ENCODE measurements around the gene CHD5. TPM values are rescaled to one million over a fixed set of nuclear protein-coding genes. Genes with fewer than 3 reads are reported as not detected.

CHD5 gene
- total and polyA plus RNA-seq, 12 donors, result 0.01 to 0.78 (median 0.17) TPM

DNA sequence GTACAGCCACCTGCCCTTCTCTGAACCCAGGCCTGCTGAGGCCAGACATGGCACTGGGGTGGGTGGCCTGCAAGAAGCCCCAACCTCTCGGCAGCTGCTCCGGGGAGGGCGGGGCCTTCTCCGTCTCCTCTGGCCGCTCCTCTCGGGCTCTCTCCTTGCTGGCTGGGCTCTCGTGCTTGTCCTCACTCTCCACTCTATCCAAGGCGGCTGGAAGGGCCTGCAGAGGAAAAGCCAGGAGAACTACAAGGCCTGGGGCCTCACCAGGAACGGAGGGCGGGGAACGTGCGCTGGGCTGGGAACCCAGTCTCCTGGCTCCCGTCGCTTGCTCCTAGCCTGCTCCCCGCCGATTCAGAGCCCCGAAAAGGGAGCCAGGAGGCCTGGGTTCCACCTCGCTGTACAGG is 59.1 kb downstream of the CHD5 start:
- DNase-seq, result peak in 1 of 2 donors; percentile 5
- H3K27ac ChIP-seq, result no peak overlapping the region
- WGBS, 2 donors, result 81 to 82% methylated on average over 18 of the region's 18 CpGs
- TF ChIP-seq, protein P1, sequence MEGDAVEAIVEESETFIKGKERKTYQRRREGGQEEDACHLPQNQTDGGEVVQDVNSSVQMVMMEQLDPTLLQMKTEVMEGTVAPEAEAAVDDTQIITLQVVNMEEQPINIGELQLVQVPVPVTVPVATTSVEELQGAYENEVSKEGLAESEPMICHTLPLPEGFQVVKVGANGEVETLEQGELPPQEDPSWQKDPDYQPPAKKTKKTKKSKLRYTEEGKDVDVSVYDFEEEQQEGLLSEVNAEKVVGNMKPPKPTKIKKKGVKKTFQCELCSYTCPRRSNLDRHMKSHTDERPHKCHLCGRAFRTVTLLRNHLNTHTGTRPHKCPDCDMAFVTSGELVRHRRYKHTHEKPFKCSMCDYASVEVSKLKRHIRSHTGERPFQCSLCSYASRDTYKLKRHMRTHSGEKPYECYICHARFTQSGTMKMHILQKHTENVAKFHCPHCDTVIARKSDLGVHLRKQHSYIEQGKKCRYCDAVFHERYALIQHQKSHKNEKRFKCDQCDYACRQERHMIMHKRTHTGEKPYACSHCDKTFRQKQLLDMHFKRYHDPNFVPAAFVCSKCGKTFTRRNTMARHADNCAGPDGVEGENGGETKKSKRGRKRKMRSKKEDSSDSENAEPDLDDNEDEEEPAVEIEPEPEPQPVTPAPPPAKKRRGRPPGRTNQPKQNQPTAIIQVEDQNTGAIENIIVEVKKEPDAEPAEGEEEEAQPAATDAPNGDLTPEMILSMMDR (IDR thresholded peaks at IDR 0.05), result no peak
- no peak overlapping the region for H3K4me3 ChIP-seq
- intact Hi-C loops (cut with DNase I), result no loop called here
- no peak for ATAC-seq
- no peaks in the 10 kb centered on the region for H3K36me3 ChIP-seq
- H3K27me3 ChIP-seq, result peaks cover 0 to 18% (median 12%) of the 10 kb centered on the region in 7 donors
- H3K4me1 ChIP-seq, result no peaks in the 10 kb centered on the region
- H3K9me3 ChIP-seq, result peaks cover 0 to 20% (median 12%) of the 10 kb centered on the region in 11 donors

GRCh38 chr1:6118415-6118814 is 61.7 kb downstream of the CHD5 start:
- H3K27ac ChIP-seq, result no peak overlapping the region
- no peaks in the 10 kb centered on the region for H3K4me1 ChIP-seq
- TF ChIP-seq, protein P1 (IDR thresholded peaks at IDR 0.05), result no peak
- DNase-seq, result no peak
- H3K4me3 ChIP-seq, result no peak overlapping the region
- 71 to 84% methylated on average over 3 of the region's 3 CpGs for WGBS, 2 donors
- no peaks in the 10 kb centered on the region for H3K36me3 ChIP-seq
- H3K27me3 ChIP-seq, result no peaks in the 10 kb centered on the region
- no peak for ATAC-seq
- intact Hi-C loops (cut with DNase I), result no loop called here
- H3K9me3 ChIP-seq, result peaks cover 0 to 27% (median 12%) of the 10 kb centered on the region in 11 donors

DNA sequence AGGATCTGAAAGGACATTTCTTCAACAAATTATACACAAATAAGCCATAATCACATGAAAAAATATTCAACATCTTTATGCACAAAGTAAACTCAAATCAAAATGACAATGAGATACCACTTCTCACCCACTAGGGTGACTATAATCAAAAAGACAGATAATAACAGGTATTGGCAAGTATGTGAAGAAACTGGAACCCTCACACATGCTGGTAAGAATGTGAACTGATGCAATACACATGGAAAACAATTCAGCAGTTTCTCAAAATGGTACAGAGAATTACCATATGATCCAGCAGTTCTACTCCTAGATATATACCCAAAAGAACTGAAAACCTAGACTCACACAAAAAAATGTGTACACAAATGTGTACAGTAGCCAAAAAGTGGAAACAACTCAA is 62.5 kb downstream of the CHD5 start:
- TF ChIP-seq, protein P1 (IDR thresholded peaks at IDR 0.05), result no peak
- no peak for ATAC-seq

DNA sequence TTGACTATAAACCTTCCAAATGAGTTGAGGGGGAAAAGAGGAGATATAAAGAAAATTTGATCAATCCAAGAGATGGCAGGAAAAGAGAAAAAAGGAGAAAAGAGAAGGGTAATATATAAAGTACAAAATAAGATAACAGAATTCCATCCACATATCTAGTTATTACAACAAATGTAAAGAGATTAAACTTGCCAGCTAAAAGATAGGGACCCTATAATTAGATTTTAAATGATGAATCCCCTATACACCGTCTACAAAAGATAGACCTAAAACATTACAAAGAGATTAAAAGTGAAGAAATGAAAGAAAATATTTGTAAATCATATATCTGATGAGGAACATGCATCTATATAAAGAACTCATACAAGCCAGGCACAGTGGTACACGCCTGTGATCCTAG is 63.1 kb downstream of the CHD5 start:
- Histone ChIP-seq H3K36me3 (no peaks in the 10 kb centered on the region), H3K4me3 (no peak overlapping the region), H3K27me3 (peaks cover 0 to 7% (median 0%) of the 10 kb centered on the region in 7 donors), H3K27ac (no peak overlapping the region), H3K4me1 (no peaks in the 10 kb centered on the region), H3K9me3 (peaks cover 0 to 27% (median 12%) of the 10 kb centered on the region in 11 donors)
- DNase-seq (no peak), ATAC-seq (no peak)
- WGBS, 2 donors, result 87 to 95% methylated on average over 2 of the region's 2 CpGs
- intact Hi-C loops (cut with DNase I), result no loop called here
- TF ChIP-seq, protein P1 (IDR thresholded peaks at IDR 0.05), result no peak

More for the DNA sequence above, 62.5 kb downstream of the CHD5 start:
- DNase-seq, result no peak
- Histone ChIP-seq H3K4me1 (no peaks in the 10 kb centered on the region), H3K36me3 (no peaks in the 10 kb centered on the region), H3K9me3 (peaks cover 0 to 27% (median 12%) of the 10 kb centered on the region in 11 donors), H3K27ac (no peak overlapping the region), H3K27me3 (peaks cover 0 to 5% (median 0%) of the 10 kb centered on the region in 7 donors), H3K4me3 (no peak overlapping the region)
- intact Hi-C loops (cut with DNase I), result no loop called here
